Measurements from ENCODE around the gene SCN1A. TPM values are rescaled to one million over a fixed set of nuclear protein-coding genes. Genes with fewer than 3 reads are reported as not detected.

The SCN1A gene
- total and polyA plus RNA-seq, 2 of the 13 experiments (the other 11 are each of a cell fraction or from before 2014, with no cell fraction given), result 19.9 to 39.4 TPM

GRCh38 chr2:166134252-166135151, 6.7 kb upstream of the SCN1A start (continued):
- TF ChIP-seq FOXO4 (CRISPR knock-in tag; conservative IDR thresholded peaks at IDR 0.05), result no peak
- no peak for TF ChIP-seq MAFG (CRISPR knock-in tag; IDR thresholded peaks at IDR 0.05)
- no peak for TF ChIP-seq ZNF282 (IDR thresholded peaks at IDR 0.05; ENCODE audit: partially characterized antibody)
- TF ChIP-seq KLF9 (CRISPR knock-in tag; IDR thresholded peaks at IDR 0.05; ENCODE audit: low read depth), result peak; percentile 8; the same call in 1 of the 2 replicates
- TF ChIP-seq SNAPC4 (CRISPR knock-in tag; IDR thresholded peaks at IDR 0.05), result 0 out of 2 replicates have a peak, but pooled peaks have one; percentile 69
- TF ChIP-seq BORCS8-MEF2B (CRISPR knock-in tag; IDR thresholded peaks at IDR 0.05), result no peak
- TF ChIP-seq RBM22 (optimal IDR thresholded peaks at IDR 0.05; ENCODE audit: low read length), result no peak
- no peak for TF ChIP-seq ZFP82 (CRISPR knock-in tag; IDR thresholded peaks at IDR 0.05; ENCODE audit: borderline replicate concordance)
- TF ChIP-seq ISX (CRISPR knock-in tag; conservative IDR thresholded peaks at IDR 0.05), result no peak
- peak; percentile 88 for TF ChIP-seq TBX3 (IDR thresholded peaks at IDR 0.05; ENCODE audit: borderline replicate concordance)
- TF ChIP-seq KDM5B (CRISPR knock-in tag; IDR thresholded peaks at IDR 0.05; ENCODE audit: borderline replicate concordance), result no peak
- TF ChIP-seq AHR (CRISPR knock-in tag; IDR thresholded peaks at IDR 0.05), result no peak; the same call in 1 of the 2 replicates
- no peak for TF ChIP-seq AGO1 (IDR thresholded peaks at IDR 0.05; ENCODE audit: low read depth, low read length, poor library complexity, severe bottlenecking)
- TF ChIP-seq GTF3A (CRISPR knock-in tag; conservative IDR thresholded peaks at IDR 0.05), result 0 out of 2 replicates have a peak, but pooled peaks have one; percentile 35
- peak; percentile 18; the same call in 1 of the 2 replicates for TF ChIP-seq ATF7 (IDR thresholded peaks at IDR 0.05)
- no peak for TF ChIP-seq ATF7 (CRISPR knock-in tag; IDR thresholded peaks at IDR 0.05)
- TF ChIP-seq ARNT (IDR thresholded peaks at IDR 0.05), result no peak
- TF ChIP-seq ZC3H13 (CRISPR knock-in tag; IDR thresholded peaks at IDR 0.05), result no peak
- TF ChIP-seq BCL3 (CRISPR knock-in tag; IDR thresholded peaks at IDR 0.05), result no peak
- TF ChIP-seq NR2F1 (CRISPR knock-in tag; IDR thresholded peaks at IDR 0.05), result 0 out of 4 replicates have a peak, but pooled peaks of 1 of the 2 experiments have one; percentile 19
- no peak for TF ChIP-seq PBX3 (CRISPR knock-in tag; IDR thresholded peaks at IDR 0.05; ENCODE audit: borderline replicate concordance)
